Smooth muscle cell (in vitro differentiated cells): ENCODE measurements around the gene OR2S2. TPM values are rescaled to one million over a fixed set of nuclear protein-coding genes. Genes with fewer than 3 reads are reported as not detected.

Source experiments
- DNase-seq: peaks from one replicate; lab custom pipeline; 2025; ENCODE audit not compliant: unreplicated experiment; lab: John Stamatoyannopoulos, UW
- H2AFZ ChIP-seq: fragments of 200-600 bp; sonication (generic); 2 replicates; pipeline ENCODE4 v1.6.0; 2016; ENCODE audit warnings: antibody characterized with exemption, low read depth, mild to moderate bottlenecking
- H3F3A ChIP-seq: fragments of 200-600 bp; sonication (generic); 2 replicates; pipeline ENCODE4 v1.6.0; 2017; ENCODE audit warnings: antibody characterized with exemption, low read depth
- H3K27ac ChIP-seq: fragments of 200-600 bp; sonication (generic); 2 replicates; pipeline ENCODE4 v1.5.1; 2016; ENCODE audit warnings: low read depth, mild to moderate bottlenecking
- H3K27me3 ChIP-seq: fragments of 200-600 bp; sonication (generic); 2 replicates; pipeline ENCODE4 v1.6.1; 2016; ENCODE audit warnings: low read depth, mild to moderate bottlenecking
- H3K36me3 ChIP-seq: fragments of 200-600 bp; sonication (generic); 2 replicates; pipeline ENCODE4 v1.5.1; 2016; ENCODE audit warnings: low read depth
- H3K4me1 ChIP-seq: fragments of 200-600 bp; sonication (generic); 2 replicates; pipeline ENCODE4 v1.5.1; 2016; ENCODE audit warnings: low read depth
- H3K4me2 ChIP-seq: fragments of 200-600 bp; sonication (generic); 2 replicates; pipeline ENCODE4 v1.6.0; 2016; ENCODE audit warnings: mild to moderate bottlenecking
- H3K4me3 ChIP-seq: fragments of 200-600 bp; sonication (generic); 2 replicates; pipeline ENCODE4 v1.5.1; 2016; ENCODE audit warnings: mild to moderate bottlenecking
- H3K79me2 ChIP-seq: fragments of 200-600 bp; sonication (generic); 2 replicates; pipeline ENCODE4 v1.6.0; 2016; ENCODE audit warnings: low read depth, mild to moderate bottlenecking
- H3K9ac ChIP-seq: fragments of 200-600 bp; sonication (generic); 2 replicates; pipeline ENCODE4 v1.6.0; 2016; ENCODE audit warnings: low read depth
- H3K9me3 ChIP-seq: fragments of 200-600 bp; sonication (generic); replicated peaks from 2 replicates; pipeline ENCODE4 v1.5.1; 2016; ENCODE audit warnings: low read depth
- H4K20me1 ChIP-seq: fragments of 200-600 bp; sonication (generic); 2 replicates; pipeline ENCODE4 v1.6.0; 2016; ENCODE audit warnings: low read depth
- CTCF ChIP-seq: fragments of 200-600 bp; sonication (generic); IDR thresholded peaks from 2 replicates; pipeline ENCODE4 v1.5.1; 2017; ENCODE audit warnings: borderline replicate concordance, mild to moderate bottlenecking, antibody characterized with exemption; ENCODE audit not compliant: insufficient read depth, poor library complexity, severe bottlenecking
- WGBS: methylation state at CpG from one replicate; pipeline ENCODE4 v1.1.7; 2016; ENCODE audit warnings: low lambda C conversion rate; 5-methylcytosine and 5-hydroxymethylcytosine counted together
- polyA plus RNA-seq: library from polyadenylated mRNA; unstranded; fragments of >200 nt; fragmentation: Nextera tagmentation; extraction: Ambion mirVana; gene quantifications from 2 replicates; pipeline ENCODE4 v1.2.1, GENCODE V29; 2016
- total RNA-seq: library from RNA; depleted of rRNA; stranded (reverse); fragments of >200 nt; gene quantifications from 2 replicates; pipeline ENCODE4 v1.2.3, GENCODE V29; 2014

The OR2S2 gene
- total and polyA plus RNA-seq, 2 experiments from 2014 or later: 0.13 to 0.21 TPM

GRCh38 chr9:35960039-35960655 is 2.2 kb upstream of the OR2S2 start:
- H3K79me2 ChIP-seq: no peaks in the 10 kb centered on the region
- no peaks in the 10 kb centered on the region for H3K36me3 ChIP-seq
- TF ChIP-seq CTCF: no peak
- no peaks in the 10 kb centered on the region for H4K20me1 ChIP-seq
- H3K27ac ChIP-seq: peak overlapping the region; percentile 23
- no peak for DNase-seq
- no peaks in the 10 kb centered on the region for H3K9me3 ChIP-seq
- no peaks in the 10 kb centered on the region for H3F3A ChIP-seq
- no peak overlapping the region for H3K4me3 ChIP-seq
- WGBS: 58% methylated on average over 3 of the region's 3 CpGs
- no peaks in the 10 kb centered on the region for H3K27me3 ChIP-seq
- no peak overlapping the region for H2AFZ ChIP-seq
- H3K9ac ChIP-seq: no peak overlapping the region
- no peaks in the 10 kb centered on the region for H3K4me1 ChIP-seq
- H3K4me2 ChIP-seq: peak overlapping the region; percentile 48

DNA sequence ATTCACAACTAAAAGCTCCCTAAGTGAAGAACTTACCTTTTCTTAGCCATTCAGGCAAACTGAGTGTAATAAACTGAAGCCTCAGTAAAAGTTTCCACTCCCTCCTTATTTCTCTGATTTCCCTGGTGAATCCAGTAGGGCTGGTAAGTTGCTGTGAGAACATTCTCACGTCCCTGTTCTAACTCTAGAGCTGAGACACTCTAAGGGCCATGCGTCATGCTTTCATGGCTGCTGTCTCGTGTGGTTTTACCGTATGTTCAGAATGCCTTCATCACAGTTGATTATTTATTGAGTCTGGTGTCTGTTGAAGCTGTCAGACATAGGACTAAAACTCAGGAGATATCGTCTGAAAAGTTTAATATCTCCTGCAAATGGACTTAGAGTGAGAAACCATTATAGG is 1.3 kb downstream of the OR2S2 start:
- Histone ChIP-seq H3K36me3 (no peaks in the 10 kb centered on the region), H3K4me1 (no peaks in the 10 kb centered on the region), H3K9me3 (no peaks in the 10 kb centered on the region), H3K27me3 (no peaks in the 10 kb centered on the region), H3K4me2 (no peak overlapping the region), H3K4me3 (no peak overlapping the region), H3F3A (no peaks in the 10 kb centered on the region), H3K27ac (no peak overlapping the region), H3K79me2 (no peaks in the 10 kb centered on the region), H2AFZ (no peak overlapping the region), H3K9ac (no peak overlapping the region), H4K20me1 (no peaks in the 10 kb centered on the region)
- no peak for DNase-seq
- no peak for TF ChIP-seq CTCF
- 76% methylated on average over 5 of the region's 5 CpGs for WGBS

- Histone ChIP-seq H3K9ac (no peak overlapping the region), H3F3A (no peaks in the 10 kb centered on the region), H3K27me3 (no peaks in the 10 kb centered on the region), H3K4me2 (no peak overlapping the region), H3K36me3 (no peaks in the 10 kb centered on the region), H3K9me3 (no peaks in the 10 kb centered on the region), H4K20me1 (no peaks in the 10 kb centered on the region), H3K79me2 (no peaks in the 10 kb centered on the region), H2AFZ (no peak overlapping the region), H3K27ac (no peak overlapping the region), H3K4me3 (no peak overlapping the region), H3K4me1 (no peaks in the 10 kb centered on the region)
- WGBS: 10% methylated on average over 6 of the region's 6 CpGs
- DNase-seq: no peak
- TF ChIP-seq CTCF: peak; percentile 81
Observed at GRCh38 chr9:35954942-35955546, 2.9 kb downstream of the OR2S2 start.
